ENCODE measurements around the gene LOC128125822.

- TF ChIP-seq CTCF (IDR thresholded peaks at IDR 0.05; ENCODE audit: borderline replicate concordance, extremely low read depth, low read length, poor library complexity, severe bottlenecking) (no peak), EZH2 (IDR thresholded peaks at IDR 0.05; ENCODE audit: borderline replicate concordance, low read depth, low read length, severe bottlenecking) (no peak)
Observed at GRCh38 chr6:63592886-63593285, 20.6 kb downstream of the LOC128125822 start.

Measured in DND-41 (cell line).